ENCODE data around the gene CHST13. TPM values are rescaled to one million over a fixed set of nuclear protein-coding genes. Genes with fewer than 3 reads are reported as not detected.
A peak's percentile ranks its signal among the peaks of the same experiment; 100 is the strongest.

The CHST13 gene, protein sequence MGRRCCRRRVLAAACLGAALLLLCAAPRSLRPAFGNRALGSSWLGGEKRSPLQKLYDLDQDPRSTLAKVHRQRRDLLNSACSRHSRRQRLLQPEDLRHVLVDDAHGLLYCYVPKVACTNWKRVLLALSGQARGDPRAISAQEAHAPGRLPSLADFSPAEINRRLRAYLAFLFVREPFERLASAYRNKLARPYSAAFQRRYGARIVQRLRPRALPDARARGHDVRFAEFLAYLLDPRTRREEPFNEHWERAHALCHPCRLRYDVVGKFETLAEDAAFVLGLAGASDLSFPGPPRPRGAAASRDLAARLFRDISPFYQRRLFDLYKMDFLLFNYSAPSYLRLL
- total RNA-seq: under 1 TPM; 0.24 to 0.31 TPM
- not detected for polyA plus RNA-seq

DNA sequence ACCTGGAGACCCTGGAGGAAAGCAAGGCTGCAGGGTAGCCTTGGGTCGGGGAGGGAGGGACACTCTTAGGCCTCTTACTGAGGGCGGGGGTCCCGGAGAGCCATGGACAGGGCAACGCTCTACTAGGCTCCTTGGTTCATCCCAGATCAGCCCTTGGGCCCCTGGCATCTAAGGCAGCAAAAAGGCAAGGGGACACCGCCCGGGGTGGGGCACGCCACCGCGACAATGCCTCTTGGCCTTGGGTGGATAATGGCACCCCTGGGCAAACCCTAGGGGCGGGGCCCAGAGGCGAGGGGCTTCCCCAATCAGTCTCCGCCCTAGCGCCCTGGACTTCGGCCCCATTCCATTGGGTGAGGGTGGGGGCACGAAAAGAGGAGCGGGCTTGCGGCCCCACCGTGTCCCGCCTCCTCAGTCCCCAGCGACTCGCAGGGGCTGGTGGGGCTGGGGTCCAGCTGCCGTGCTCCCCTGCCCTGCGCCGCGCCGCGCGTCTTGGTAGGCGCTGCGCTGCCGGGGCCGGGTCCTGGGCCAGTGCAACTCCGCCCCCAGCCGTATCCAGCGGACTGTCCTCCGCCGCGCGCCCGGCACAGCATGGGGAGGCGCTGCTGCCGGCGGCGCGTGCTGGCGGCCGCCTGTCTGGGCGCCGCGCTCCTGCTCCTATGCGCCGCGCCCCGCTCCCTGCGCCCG is at the start of gene CHST13:
Gene CHST13 (plus strand): TSS at position 411 of the 684 bp plus-strand sequence. CDS start 178 bp downstream, at position 589.
- no peak within 1 kb of the TSS for H3K27ac Mint-ChIP-seq
- no peak for DNase-seq
- peaks cover 3% of the 10 kb centered on the region for H3K27me3 ChIP-seq (ENCODE audit: insufficient read depth, low read length, poor library complexity, severe bottlenecking)
- CTCF ChIA-PET: interaction anchor here (0.9 to 1.6 kb wide), 2 partner anchors 1024 to 1025 kb away, joined by 3 to 7 read pairs; no protein-coding TSS in a partner anchor
- no peak within 1 kb of the TSS for H3K4me3 Mint-ChIP-seq
- H3K4me1 ChIP-seq (ENCODE audit: insufficient read depth, low read length): no peaks in the 10 kb centered on the region
- H3K27me3 Mint-ChIP-seq: peaks cover 11 to 20% of the 10 kb centered on the region in 2 donors
- H3K9me3 Mint-ChIP-seq: no peaks in the 10 kb centered on the region
- no peak within 1 kb of the TSS for H3K4me3 ChIP-seq (ENCODE audit: low read length)
- H3K9me3 ChIP-seq (ENCODE audit: low read length): no peaks in the 10 kb centered on the region
- no peaks in the 10 kb centered on the region for H3K36me3 Mint-ChIP-seq
- POLR2A ChIA-PET: no interaction called here
- peaks cover 0 to 2% (median 0%) of the 10 kb centered on the region in 3 donors for H3K4me1 Mint-ChIP-seq
- no peak within 1 kb of the TSS for H3K27ac ChIP-seq (ENCODE audit: low read depth, low read length)
- H3K36me3 ChIP-seq (ENCODE audit: insufficient read depth, low read length): no peaks in the 10 kb centered on the region

DNA sequence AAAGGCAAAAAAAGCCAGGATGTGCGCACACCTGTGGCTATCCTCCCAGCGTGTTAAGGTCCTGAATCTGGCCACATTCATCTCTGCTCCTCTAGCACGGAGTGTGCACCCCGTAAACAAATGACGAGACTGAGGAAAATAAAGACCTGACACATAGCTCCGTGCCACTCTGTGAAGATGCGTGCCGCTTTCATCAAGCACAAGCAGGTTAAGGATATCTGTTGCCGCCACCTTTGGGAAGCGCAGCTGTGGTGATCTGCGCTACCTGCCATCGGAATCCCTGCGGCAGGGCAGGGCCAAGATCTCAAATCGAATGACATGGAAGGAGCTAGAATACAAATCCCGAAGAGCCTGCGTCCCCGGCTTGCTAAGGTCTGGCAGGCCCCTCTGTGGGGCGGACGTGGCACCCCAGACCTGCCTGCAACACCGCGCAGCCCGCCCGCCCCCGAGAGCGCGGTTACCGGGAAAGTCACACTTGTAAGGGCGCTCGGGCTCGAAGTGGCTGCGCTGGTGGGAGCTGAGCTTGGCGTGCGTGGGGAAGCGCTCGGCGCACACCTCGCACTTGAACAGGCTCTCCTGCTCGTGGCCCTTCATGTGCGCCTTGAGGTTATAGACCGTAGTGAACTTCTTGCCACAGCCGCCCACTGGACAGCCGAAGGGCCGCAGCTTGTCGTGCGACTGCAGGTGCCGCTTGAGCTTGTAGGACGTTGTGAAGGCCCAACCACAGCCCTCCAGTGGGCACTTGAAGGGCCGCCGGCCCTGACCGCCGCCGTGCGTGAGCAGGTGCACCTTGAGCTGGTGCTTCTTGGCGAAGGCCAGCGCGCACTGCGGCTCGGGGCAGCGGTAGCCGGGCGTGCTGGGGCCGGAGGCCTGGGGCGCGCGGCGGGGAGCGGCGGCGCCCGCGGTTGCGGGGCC is 49.2 kb upstream of the CHST13 start:
- peak; percentile 15 to 61 (median 29) for DNase-seq
- H3K27ac ChIP-seq (ENCODE audit: low read depth, low read length): peak overlapping the region; percentile 64
- peaks cover under 1 to 44% (median 11%) of the 10 kb centered on the region in 3 donors for H3K36me3 Mint-ChIP-seq
- no peaks in the 10 kb centered on the region for H3K27me3 ChIP-seq (ENCODE audit: insufficient read depth, low read length, poor library complexity, severe bottlenecking)
- H3K27ac Mint-ChIP-seq: peak overlapping the region; percentile 83 to 93 (median 89)
- no peaks in the 10 kb centered on the region for H3K9me3 Mint-ChIP-seq
- peak overlapping the region; percentile 69 for H3K4me3 ChIP-seq (ENCODE audit: low read length)
- peak overlapping the region; percentile 86 to 91 (median 89) for H3K4me3 Mint-ChIP-seq
- peaks cover 41% of the 10 kb centered on the region for H3K4me1 ChIP-seq (ENCODE audit: insufficient read depth, low read length)
- H3K4me1 Mint-ChIP-seq: peaks cover 42 to 58% (median 56%) of the 10 kb centered on the region in 3 donors
- CTCF ChIA-PET: no interaction called here
- H3K36me3 ChIP-seq (ENCODE audit: insufficient read depth, low read length): peaks cover 18% of the 10 kb centered on the region
- POLR2A ChIA-PET: interaction anchor here (0.9 to 1.1 kb wide), 2 partner anchors 484 to 1197 kb away, joined by 3 to 6 read pairs; no protein-coding TSS in a partner anchor
- H3K27me3 Mint-ChIP-seq: peaks cover 0 to 1% of the 10 kb centered on the region in 2 donors
- H3K9me3 ChIP-seq (ENCODE audit: low read length): no peaks in the 10 kb centered on the region

DNA sequence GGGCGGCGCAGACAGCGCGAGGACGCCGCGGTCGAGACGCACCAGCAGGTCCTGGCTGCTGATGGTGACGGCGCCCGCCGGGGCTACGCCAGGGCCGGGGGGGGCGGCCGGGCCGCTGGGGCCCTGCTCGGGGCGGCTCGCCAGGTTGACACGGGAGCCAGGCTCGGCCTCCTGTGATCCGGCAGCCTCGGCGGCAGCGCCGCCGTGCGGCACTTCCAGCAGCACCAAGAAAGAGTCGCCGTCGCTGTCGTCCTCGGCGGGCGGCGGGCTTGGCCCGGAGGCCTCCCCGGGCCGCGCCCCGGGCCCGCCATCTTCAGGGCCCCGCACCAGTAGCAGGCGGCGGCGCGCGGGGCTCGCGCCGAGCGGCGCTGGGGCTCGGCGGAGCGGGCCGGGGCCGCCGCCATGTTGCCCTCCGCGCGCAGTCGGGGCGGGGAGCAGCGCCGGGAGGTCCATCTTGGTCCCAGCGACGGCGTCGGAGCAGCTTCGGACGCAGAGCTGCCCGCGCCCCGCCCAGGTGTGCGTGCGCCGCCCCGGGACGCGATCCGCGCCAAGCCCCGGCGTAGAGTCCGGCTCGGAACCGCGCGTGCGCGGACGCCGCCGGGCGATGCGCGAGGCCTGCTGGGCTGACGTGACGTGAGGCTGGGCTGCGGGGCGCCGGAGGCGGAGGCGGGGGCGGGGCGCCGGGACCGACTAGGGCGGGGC is 48.4 kb upstream of the CHST13 start, which contains the start of gene ZXDC:
Gene ZXDC (minus strand): TSS at position 479 of the 702 bp plus-strand sequence. CDS start 26 bp downstream, at position 453.
- Histone ChIP-seq H3K36me3 (ENCODE audit: insufficient read depth, low read length) (peaks cover 10% of the 10 kb centered on the region), H3K9me3 (ENCODE audit: low read length) (no peaks in the 10 kb centered on the region), H3K4me3 (ENCODE audit: low read length) (peak within 1 kb of the TSS; percentile 82), H3K27ac (ENCODE audit: low read depth, low read length) (peak within 1 kb of the TSS; percentile 64), H3K27me3 (ENCODE audit: insufficient read depth, low read length, poor library complexity, severe bottlenecking) (no peaks in the 10 kb centered on the region), H3K4me1 (ENCODE audit: insufficient read depth, low read length) (peaks cover 41% of the 10 kb centered on the region)
- Mint-ChIP-seq H3K27ac (peak within 1 kb of the TSS; percentile 84 to 93 (median 89)), H3K4me3 (peak within 1 kb of the TSS; percentile 87 to 91 (median 89)), H3K27me3 (no peaks in the 10 kb centered on the region), H3K36me3 (peaks cover 0 to 36% (median 9%) of the 10 kb centered on the region in 3 donors), H3K9me3 (no peaks in the 10 kb centered on the region), H3K4me1 (peaks cover 39 to 53% (median 50%) of the 10 kb centered on the region in 3 donors)
- POLR2A ChIA-PET: interaction anchor here (0.9 to 1.1 kb wide), 2 partner anchors 485 to 1196 kb away, joined by 3 to 6 read pairs; no protein-coding TSS in a partner anchor
- CTCF ChIA-PET: no interaction called here
- DNase-seq: peak; percentile 88 to 94 (median 91)

DNA sequence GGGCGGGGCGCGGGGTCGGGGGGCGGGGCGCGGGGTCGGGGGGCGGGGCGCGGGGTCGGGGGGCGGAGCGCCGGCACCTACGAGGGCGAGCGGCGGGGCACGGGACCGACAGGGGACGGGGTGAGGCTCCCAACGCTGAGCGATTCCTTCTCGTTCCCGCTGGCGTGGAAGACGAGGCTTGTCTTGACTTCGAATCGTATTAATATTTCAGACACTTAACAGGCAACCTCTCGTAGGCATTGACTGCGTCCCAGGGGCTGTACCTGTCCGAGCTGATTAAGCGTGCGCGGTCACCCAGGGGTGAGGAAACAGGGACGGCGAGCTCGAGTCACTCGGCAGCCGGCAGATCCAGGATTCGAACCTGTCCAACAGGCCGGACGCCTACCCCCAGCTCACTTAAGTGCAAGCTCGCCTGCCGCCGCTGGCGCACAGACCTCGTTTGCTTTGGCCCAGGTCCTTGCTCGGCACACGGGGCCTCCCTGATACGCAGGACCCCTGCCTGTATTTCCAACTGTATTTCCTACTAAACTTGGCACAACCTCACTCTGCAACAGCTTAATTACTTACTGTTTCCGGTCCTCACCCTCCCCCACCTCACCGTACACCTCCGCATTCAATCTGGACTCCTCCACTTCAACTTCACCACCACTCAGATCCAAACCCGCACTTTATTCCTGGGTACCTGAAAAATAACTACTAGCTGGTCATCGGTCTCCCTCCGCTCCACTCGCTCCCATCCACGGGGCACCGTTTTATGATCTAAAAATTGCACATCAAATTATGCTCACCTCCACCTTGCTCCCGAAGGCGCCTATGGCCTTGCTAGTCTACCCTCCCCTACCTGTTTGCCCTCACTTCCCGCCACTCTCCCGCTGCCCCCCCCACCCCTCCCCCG is 47.5 kb upstream of the CHST13 start:
- Mint-ChIP-seq H3K27me3 (no peaks in the 10 kb centered on the region), H3K4me1 (peaks cover 33 to 44% (median 41%) of the 10 kb centered on the region in 3 donors), H3K4me3 (peak overlapping the region; percentile 78 to 90 (median 88)), H3K9me3 (no peaks in the 10 kb centered on the region), H3K36me3 (peaks cover 0 to 27% (median 5%) of the 10 kb centered on the region in 3 donors), H3K27ac (peak overlapping the region; percentile 64 to 91 (median 86))
- peak overlapping the region; percentile 18 for H3K27ac ChIP-seq (ENCODE audit: low read depth, low read length)
- POLR2A ChIA-PET: interaction anchor here (1.1 kb wide), 1 partner anchor 486 kb away, joined by 6 read pairs; no protein-coding TSS in a partner anchor
- CTCF ChIA-PET: no interaction called here
- DNase-seq: peak in 1 of 5 donors; percentile 63
- H3K9me3 ChIP-seq (ENCODE audit: low read length): no peaks in the 10 kb centered on the region
- peaks cover 38% of the 10 kb centered on the region for H3K4me1 ChIP-seq (ENCODE audit: insufficient read depth, low read length)
- peaks cover 2% of the 10 kb centered on the region for H3K36me3 ChIP-seq (ENCODE audit: insufficient read depth, low read length)
- peak overlapping the region; percentile 82 for H3K4me3 ChIP-seq (ENCODE audit: low read length)
- no peaks in the 10 kb centered on the region for H3K27me3 ChIP-seq (ENCODE audit: insufficient read depth, low read length, poor library complexity, severe bottlenecking)

DNA sequence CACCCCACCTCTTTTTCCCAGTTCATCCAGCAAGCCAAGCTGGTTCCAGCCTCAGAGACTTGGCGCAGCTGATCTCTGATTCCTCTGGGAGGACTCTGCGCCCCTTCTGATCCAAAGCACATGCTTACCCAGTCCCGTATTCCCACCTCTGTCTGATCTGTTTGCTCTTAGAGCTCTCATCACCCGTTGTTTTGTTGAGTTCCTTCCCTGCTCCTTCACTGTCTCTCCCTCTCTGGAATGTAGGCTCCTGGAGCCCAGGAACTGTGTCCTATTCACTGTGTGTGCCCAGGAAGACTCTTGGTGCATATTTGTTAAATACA is 46.9 kb upstream of the CHST13 start:
- no peaks in the 10 kb centered on the region for H3K27me3 ChIP-seq (ENCODE audit: insufficient read depth, low read length, poor library complexity, severe bottlenecking)
- H3K9me3 ChIP-seq (ENCODE audit: low read length): no peaks in the 10 kb centered on the region
- no peak overlapping the region for H3K4me3 ChIP-seq (ENCODE audit: low read length)
- Mint-ChIP-seq H3K4me3 (peak overlapping the region; percentile 72 to 92 (median 86)), H3K36me3 (peaks cover 0 to 22% (median 5%) of the 10 kb centered on the region in 3 donors), H3K27ac (peak overlapping the region in 7 of 8 donors; percentile 38 to 88 (median 67)), H3K27me3 (no peaks in the 10 kb centered on the region), H3K4me1 (peaks cover 31 to 38% (median 37%) of the 10 kb centered on the region in 3 donors), H3K9me3 (no peaks in the 10 kb centered on the region)
- CTCF ChIA-PET: no interaction called here
- no peaks in the 10 kb centered on the region for H3K36me3 ChIP-seq (ENCODE audit: insufficient read depth, low read length)
- DNase-seq: no peak
- H3K4me1 ChIP-seq (ENCODE audit: insufficient read depth, low read length): peaks cover 32% of the 10 kb centered on the region
- POLR2A ChIA-PET: no interaction called here
- H3K27ac ChIP-seq (ENCODE audit: low read depth, low read length): no peak overlapping the region

DNA sequence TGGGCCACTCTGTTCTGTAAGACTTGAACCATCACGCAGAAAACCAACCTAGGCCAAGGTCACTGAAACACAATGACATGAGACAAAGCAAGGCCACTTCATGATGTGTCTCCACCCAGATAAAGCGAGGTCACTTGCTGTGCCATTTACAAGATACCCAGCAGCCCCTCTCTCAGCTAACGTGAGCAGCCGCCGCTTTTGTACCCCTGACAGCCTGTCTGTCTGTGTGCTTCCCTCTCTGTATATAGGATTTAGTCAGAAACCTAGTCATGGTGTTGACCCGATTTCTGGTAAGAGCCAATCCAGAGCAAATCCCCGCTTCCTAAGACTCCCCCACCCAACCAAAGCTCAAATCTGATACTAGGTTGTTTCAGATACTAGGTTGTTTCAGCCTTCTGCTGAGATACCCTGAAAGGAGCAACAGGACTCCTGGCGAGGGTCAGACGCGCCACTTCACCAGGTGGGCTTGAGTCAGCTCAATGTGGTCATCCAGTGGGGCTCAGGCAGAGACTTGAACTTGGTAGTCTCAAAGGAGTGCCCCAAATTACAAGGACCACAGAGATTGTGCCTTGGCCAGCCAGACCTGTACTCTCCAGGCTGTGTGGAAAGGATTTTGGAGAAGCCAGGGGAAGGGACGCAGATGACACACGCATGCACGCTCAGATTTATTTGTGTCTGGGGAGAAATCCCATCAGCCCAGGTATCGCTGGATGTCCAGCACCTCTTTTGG is 45.2 kb upstream of the CHST13 start:
- POLR2A ChIA-PET: no interaction called here
- CTCF ChIA-PET: no interaction called here

More for the DNA sequence above, 45.2 kb upstream of the CHST13 start:
- Histone ChIP-seq H3K36me3 (ENCODE audit: insufficient read depth, low read length) (no peaks in the 10 kb centered on the region), H3K27me3 (ENCODE audit: insufficient read depth, low read length, poor library complexity, severe bottlenecking) (no peaks in the 10 kb centered on the region), H3K27ac (ENCODE audit: low read depth, low read length) (no peak overlapping the region), H3K9me3 (ENCODE audit: low read length) (no peaks in the 10 kb centered on the region), H3K4me1 (ENCODE audit: insufficient read depth, low read length) (peaks cover 14% of the 10 kb centered on the region), H3K4me3 (ENCODE audit: low read length) (no peak overlapping the region)
- DNase-seq: no peak
- Mint-ChIP-seq H3K9me3 (no peaks in the 10 kb centered on the region), H3K27ac (peak overlapping the region in 3 of 8 donors; percentile 7 to 85 (median 38)), H3K4me1 (peaks cover 13 to 21% (median 20%) of the 10 kb centered on the region in 3 donors), H3K27me3 (no peaks in the 10 kb centered on the region), H3K4me3 (peak overlapping the region in 2 of 7 donors; percentile 46 to 54), H3K36me3 (peaks cover 0 to 6% (median 0%) of the 10 kb centered on the region in 3 donors)

Measured in CD8-positive, alpha-beta memory T cell (primary cell).